Activated naive CD4-positive, alpha-beta T cell treated with anti-CD3 and anti-CD28 coated beads, Interleukin-2, amount 50 U/mL, for 24 hours (primary cell): ENCODE results near the gene CRB3.
A peak's percentile ranks its signal among the peaks of the same experiment; 100 is the strongest.

Experiments used
- H3K27ac Mint-ChIP-seq: one replicate; pipeline ENCODE4 v1.8.0; 2021; ENCODE audit warnings: mild to moderate bottlenecking, mixed read lengths
- H3K27me3 Mint-ChIP-seq: one replicate; pipeline ENCODE4 v1.8.0; 2021; ENCODE audit warnings: mixed read lengths
- H3K36me3 Mint-ChIP-seq: one replicate; pipeline ENCODE4 v1.8.0; 2021; ENCODE audit warnings: mixed read lengths
- H3K4me1 Mint-ChIP-seq: one replicate; pipeline ENCODE4 v1.8.0; 2021; ENCODE audit warnings: mixed read lengths
- H3K4me3 Mint-ChIP-seq: one replicate; pipeline ENCODE4 v1.8.0; 2021; ENCODE audit warnings: mild to moderate bottlenecking, mixed read lengths
- H3K9me3 Mint-ChIP-seq: one replicate; pipeline ENCODE4 v1.8.0; 2021; ENCODE audit warnings: mixed read lengths

Gene CRB3

GRCh38 chr19:6514926-6515544 is 51.0 kb downstream of the CRB3 start:
- Mint-ChIP-seq H3K4me3 (peak overlapping the region; percentile 67), H3K27ac (no peak overlapping the region), H3K27me3 (no peaks in the 10 kb centered on the region), H3K36me3 (no peaks in the 10 kb centered on the region), H3K4me1 (peaks cover 34% of the 10 kb centered on the region), H3K9me3 (no peaks in the 10 kb centered on the region)

- peak overlapping the region; percentile 90 for H3K4me3 Mint-ChIP-seq
- peaks cover 34% of the 10 kb centered on the region for H3K4me1 Mint-ChIP-seq
- H3K27me3 Mint-ChIP-seq: no peaks in the 10 kb centered on the region
- H3K9me3 Mint-ChIP-seq: no peaks in the 10 kb centered on the region
- H3K36me3 Mint-ChIP-seq: no peaks in the 10 kb centered on the region
- peak overlapping the region; percentile 20 for H3K27ac Mint-ChIP-seq
Observed at GRCh38 chr19:6516018-6516658, 52.1 kb downstream of the CRB3 start.
